Activated CD4-positive, alpha-beta memory T cell treated with anti-CD3 and anti-CD28 coated beads, Interleukin-2, amount 10 ng/mL, durations not matched to agents 7 days and 5 days (primary cell): ENCODE measurements around the gene TXNIP. TPM values are rescaled to one million over a fixed set of nuclear protein-coding genes. Genes with fewer than 3 reads are reported as not detected.

Source experiments
- CTCF ChIA-PET: fragments of 350-600 bp; sonication (Branson Sonifier 250); formaldehyde crosslinking; loops from one replicate; lab custom pipeline; 2021; ENCODE audit warnings: antibody characterized with exemption, inconsistent platforms; lab: Charles Lee
- POLR2A ChIA-PET: fragments of 350-600 bp; sonication (Branson Sonifier 250); formaldehyde crosslinking; loops from one replicate; lab custom pipeline; 2021; ENCODE audit warnings: antibody characterized with exemption; lab: Charles Lee
- DNase-seq: peaks from one replicate; pipeline ENCODE4 v3.0.0-alpha.2; 2020
- H3K27ac Mint-ChIP-seq: one replicate; pipeline ENCODE4 v1.8.0; 2021; ENCODE audit warnings: mild to moderate bottlenecking, mixed read lengths
- H3K27me3 Mint-ChIP-seq: one replicate; pipeline ENCODE4 v1.8.0; 2021; ENCODE audit warnings: mixed read lengths
- H3K36me3 Mint-ChIP-seq: one replicate; pipeline ENCODE4 v1.8.0; 2021; ENCODE audit warnings: low read depth, mixed read lengths
- H3K4me1 Mint-ChIP-seq: one replicate; pipeline ENCODE4 v1.8.0; 2021; ENCODE audit warnings: mixed read lengths
- H3K4me3 Mint-ChIP-seq: one replicate; pipeline ENCODE4 v1.8.0; 2021; ENCODE audit warnings: mild to moderate bottlenecking, mixed read lengths
- H3K9me3 Mint-ChIP-seq: one replicate; pipeline ENCODE4 v1.8.0; 2021; ENCODE audit warnings: mixed read lengths
- total RNA-seq, 2 experiments: library from RNA; stranded (reverse); gene quantifications; one replicate each; pipeline ENCODE4 v1.2.3, GENCODE V29; 2021

The TXNIP gene
- total RNA-seq, 2 experiments from 2014 or later = 397 to 407 TPM

DNA sequence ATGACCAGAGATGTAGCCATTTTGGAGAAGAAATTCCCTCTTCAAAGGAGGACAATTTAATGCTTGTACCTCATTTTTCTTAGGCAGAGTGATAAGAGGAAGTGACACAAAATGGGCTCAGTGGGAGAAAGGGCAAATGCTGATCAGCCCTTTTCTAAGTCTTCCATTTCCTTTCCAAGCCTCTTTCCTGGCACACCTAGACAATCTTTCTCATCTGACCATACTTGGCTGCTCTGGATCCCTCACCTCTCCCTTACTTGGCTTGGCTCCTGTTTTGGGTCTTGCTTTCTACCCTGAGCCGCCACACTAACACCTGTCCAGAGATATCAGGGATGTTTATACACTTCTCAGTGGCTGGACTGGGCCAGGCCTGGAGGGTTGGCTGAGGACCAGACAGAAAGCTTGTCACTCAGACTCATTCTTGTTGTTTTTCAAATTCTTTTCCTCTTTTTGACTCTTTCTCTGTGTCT, 13.1 kb downstream of the TXNIP start:
- H3K27me3 Mint-ChIP-seq = no peaks in the 10 kb centered on the region
- peaks cover 25% of the 10 kb centered on the region for H3K4me1 Mint-ChIP-seq
- no peak for DNase-seq
- ChIA-PET CTCF (interaction anchor here (1.0 to 11.3 kb wide), 2 partner anchors 19 to 25 kb away, joined by 3 to 349 read pairs; partner anchors contain the start of genes ANKRD34A and POLR3GL), POLR2A (interaction anchor here (15.0 kb wide), 1 partner anchor 10 kb away, joined by 582 read pairs; the partner anchor contains the start of gene TXNIP)
- peak overlapping the region; percentile 31 for H3K27ac Mint-ChIP-seq
- no peak overlapping the region for H3K4me3 Mint-ChIP-seq
- H3K36me3 Mint-ChIP-seq = peaks cover 2% of the 10 kb centered on the region
- H3K9me3 Mint-ChIP-seq = no peaks in the 10 kb centered on the region

DNA sequence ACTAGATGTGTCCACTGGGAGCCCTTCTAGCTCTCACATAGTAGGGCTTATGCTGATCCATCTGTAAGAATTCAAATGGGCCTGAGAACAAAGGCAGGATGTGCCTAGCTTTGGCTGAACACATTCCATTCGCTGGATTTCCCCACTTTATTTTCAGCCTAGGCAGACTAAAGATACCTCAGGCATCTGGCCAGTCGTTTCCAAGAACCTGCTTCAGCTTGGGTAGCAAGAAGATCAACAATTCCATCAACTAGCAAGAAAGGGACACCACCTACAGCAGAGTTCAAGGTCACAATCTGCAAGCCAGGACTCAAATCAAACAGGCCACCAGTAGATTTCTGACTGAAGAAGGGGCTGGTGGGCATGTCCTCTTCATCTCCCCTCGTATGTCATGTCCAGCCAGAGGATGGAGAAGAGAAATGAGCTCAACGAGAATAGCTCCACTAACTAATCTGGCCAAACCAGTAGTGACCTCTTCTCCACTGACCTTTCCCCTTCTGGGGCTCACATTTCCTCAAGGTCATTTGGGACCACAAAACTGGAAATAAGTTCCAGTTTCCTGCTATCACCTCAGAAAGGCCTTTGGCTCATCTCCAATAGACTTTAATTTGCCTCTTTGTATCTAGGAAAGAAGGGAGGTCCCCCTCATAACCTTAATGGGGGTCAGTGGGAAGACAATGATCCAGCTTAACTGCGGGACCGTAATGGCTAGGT, 14.2 kb downstream of the TXNIP start:
- Mint-ChIP-seq H3K4me3 (no peak overlapping the region), H3K36me3 (peaks cover 9% of the 10 kb centered on the region), H3K4me1 (peaks cover 20% of the 10 kb centered on the region), H3K27ac (peak overlapping the region; percentile 59), H3K9me3 (no peaks in the 10 kb centered on the region), H3K27me3 (no peaks in the 10 kb centered on the region)
- no peak for DNase-seq
- CTCF ChIA-PET = interaction anchor here (6.4 to 11.3 kb wide), 3 partner anchors 10 to 136 kb away, joined by 45 to 349 read pairs (median 177); partner anchors contain the start of genes NUDT17 and TXNIP
- POLR2A ChIA-PET = interaction anchor here (1.4 to 15.0 kb wide), 4 partner anchors 11 to 69 kb away, joined by 3 to 582 read pairs (median 49); partner anchors contain the start of genes ANKRD34A, POLR3GL and TXNIP

DNA sequence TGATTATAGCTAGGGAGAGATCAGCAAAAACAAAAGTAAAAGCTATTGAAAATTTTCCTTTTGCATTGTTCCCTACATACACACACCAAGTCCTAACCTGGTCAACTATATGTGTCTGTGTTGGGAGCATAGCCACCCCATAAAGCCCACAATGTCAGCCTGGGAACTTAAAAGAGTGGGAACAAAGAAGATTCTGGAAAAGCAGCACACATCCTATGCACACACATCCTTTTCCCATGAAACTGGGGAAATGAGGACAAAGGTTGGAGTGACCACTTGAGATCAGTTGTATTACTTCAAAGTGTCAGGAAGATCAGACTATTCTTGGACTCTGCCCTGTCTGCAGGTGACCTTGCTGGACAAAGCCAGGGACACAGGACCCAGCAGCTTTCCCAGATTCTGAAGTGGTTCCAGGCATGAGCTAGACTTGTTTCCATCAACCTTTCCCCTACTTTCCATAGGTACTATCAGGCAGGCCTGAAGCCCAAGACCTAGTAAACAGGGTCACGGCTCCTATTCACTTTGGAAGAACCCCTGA, 15.9 kb downstream of the TXNIP start:
- H3K36me3 Mint-ChIP-seq = peaks cover 9% of the 10 kb centered on the region
- POLR2A ChIA-PET = interaction anchor here (0.9 to 15.0 kb wide), 17 partner anchors 13 to 156 kb away, joined by 3 to 582 read pairs (median 11); partner anchors contain the start of genes ANKRD34A, LIX1L, NUDT17 and PEX11B
- CTCF ChIA-PET = interaction anchor here (0.5 to 11.3 kb wide), 11 partner anchors 12 to 134 kb away, joined by 3 to 349 read pairs (median 32); partner anchors contain the start of genes ANKRD34A, LIX1L, NUDT17 and POLR3GL
- H3K27me3 Mint-ChIP-seq = no peaks in the 10 kb centered on the region
- no peaks in the 10 kb centered on the region for H3K9me3 Mint-ChIP-seq
- H3K27ac Mint-ChIP-seq = no peak overlapping the region
- no peak overlapping the region for H3K4me3 Mint-ChIP-seq
- DNase-seq = no peak
- peaks cover 13% of the 10 kb centered on the region for H3K4me1 Mint-ChIP-seq

DNA sequence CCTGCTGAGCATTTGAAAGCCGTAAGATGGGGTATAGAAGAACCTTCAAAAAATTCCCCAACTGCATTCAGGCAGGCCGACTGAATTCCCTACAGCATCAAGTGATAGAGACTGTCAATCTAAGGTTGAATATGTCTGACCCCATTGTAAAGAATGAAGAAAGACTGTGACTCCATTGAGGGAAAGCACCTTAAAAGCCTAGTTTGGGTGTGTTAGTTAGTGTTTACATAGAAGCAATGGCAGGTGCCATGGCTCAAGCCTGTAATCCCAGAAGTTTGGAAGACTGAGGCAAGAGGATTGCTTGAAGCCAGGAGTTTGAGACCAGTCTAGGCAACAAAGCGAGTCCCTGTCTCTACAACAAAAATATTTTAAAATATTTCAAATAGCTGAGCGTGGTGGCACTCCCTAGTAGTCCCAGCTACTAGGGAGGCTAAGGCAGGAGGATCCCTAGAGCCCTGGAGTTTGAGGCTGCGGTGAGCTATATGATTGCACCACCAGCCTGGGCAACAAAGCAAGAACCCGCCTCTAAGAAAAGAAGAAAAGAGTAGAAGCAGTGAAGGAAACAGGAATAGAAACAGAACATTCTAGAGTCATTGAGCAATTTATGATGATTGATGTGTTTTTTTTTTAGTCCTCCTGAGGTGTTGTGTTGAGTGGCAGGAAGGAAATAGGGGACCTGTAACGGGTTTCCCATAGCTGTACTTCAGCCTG, 16.5 kb downstream of the TXNIP start:
- Mint-ChIP-seq H3K9me3 (no peaks in the 10 kb centered on the region), H3K27ac (no peak overlapping the region), H3K4me3 (no peak overlapping the region), H3K4me1 (peaks cover 9% of the 10 kb centered on the region), H3K36me3 (peaks cover 9% of the 10 kb centered on the region), H3K27me3 (no peaks in the 10 kb centered on the region)
- ChIA-PET CTCF (interaction anchor here (0.5 to 11.3 kb wide), 16 partner anchors 10 to 152 kb away, joined by 3 to 349 read pairs (median 16); partner anchors contain the start of genes ANKRD34A, LIX1L, NUDT17 and PIAS3), POLR2A (interaction anchor here (0.9 to 15.0 kb wide), 20 partner anchors 14 to 155 kb away, joined by 3 to 582 read pairs (median 10); partner anchors contain the start of genes ANKRD34A, LIX1L, NUDT17 and PEX11B)
- DNase-seq = no peak

DNA sequence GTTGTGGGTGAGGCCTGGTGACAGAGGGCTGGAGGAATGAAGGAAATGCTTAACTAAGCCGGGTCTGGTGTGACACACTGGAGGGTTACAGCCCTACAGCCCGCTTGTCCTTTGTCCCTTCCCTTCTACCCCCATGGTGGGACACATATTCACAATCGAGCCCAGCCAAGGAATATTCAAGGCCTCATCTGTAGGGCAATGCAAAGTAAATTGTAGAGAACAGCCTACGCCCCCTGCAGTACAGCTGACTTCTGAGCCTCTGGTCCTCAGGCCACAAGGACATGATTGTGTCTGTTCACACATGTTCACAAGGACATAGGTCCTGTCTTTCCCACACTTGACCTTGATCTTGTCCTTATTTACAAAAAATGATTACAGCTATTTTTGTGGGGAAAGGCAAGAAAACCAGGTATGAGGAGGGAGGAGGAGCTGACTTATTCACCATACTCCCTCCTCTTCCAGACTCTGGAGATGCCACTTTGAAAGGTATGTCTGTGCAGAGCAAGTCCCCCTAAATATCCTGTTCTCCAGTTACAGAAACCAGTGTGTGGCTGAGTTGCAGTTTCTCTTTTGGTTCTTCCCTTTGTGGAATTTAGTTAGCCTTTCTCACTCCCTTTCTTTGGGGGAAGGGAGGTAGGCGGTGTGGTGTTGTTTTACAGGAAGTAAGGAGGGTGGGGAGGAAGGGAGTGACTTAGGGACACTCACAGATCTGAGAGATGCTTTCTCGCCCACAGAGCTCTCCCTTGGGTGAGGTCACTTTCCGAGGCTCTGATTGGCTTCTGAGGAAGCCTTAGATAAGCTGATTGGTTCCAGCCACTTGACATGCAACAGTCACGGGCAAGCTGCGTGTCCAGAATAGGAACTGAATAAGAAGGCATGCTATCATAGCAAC, 17.3 kb downstream of the TXNIP start:
- no peaks in the 10 kb centered on the region for H3K9me3 Mint-ChIP-seq
- ChIA-PET POLR2A (interaction anchor here (0.9 to 15.0 kb wide), 20 partner anchors 14 to 514 kb away, joined by 3 to 582 read pairs (median 10); partner anchors contain the start of genes ANKRD34A, LIX1L, NUDT17 and PEX11B), CTCF (interaction anchor here (0.6 to 11.3 kb wide), 16 partner anchors 9 to 154 kb away, joined by 3 to 349 read pairs (median 16); partner anchors contain the start of genes ANKRD34A, LIX1L, NUDT17 and PIAS3)
- H3K27ac Mint-ChIP-seq = no peak overlapping the region
- peaks cover 9% of the 10 kb centered on the region for H3K36me3 Mint-ChIP-seq
- H3K4me3 Mint-ChIP-seq = no peak overlapping the region
- H3K27me3 Mint-ChIP-seq = no peaks in the 10 kb centered on the region
- H3K4me1 Mint-ChIP-seq = peaks cover 6% of the 10 kb centered on the region
- DNase-seq = peak; percentile 90

DNA sequence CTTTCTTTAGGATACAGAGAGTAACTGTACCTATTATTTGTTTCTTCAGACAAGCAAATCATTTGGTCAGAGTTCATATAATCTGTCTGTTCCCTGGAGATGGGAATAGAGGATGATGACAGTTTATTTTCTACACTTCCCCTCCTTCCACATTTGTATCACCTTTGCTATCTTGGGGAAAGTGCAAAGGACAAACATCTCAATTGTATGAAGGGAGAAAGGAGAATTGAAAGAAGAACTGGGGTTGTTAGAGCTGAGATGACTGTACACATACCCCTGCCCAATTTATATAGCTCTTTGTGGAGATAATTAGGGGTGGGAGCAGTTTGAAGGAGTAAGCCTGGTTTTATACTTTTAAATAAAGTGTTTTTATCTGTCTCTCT, 17.9 kb downstream of the TXNIP start:
- Mint-ChIP-seq H3K4me1 (peaks cover 7% of the 10 kb centered on the region), H3K9me3 (no peaks in the 10 kb centered on the region), H3K36me3 (peaks cover 9% of the 10 kb centered on the region), H3K4me3 (no peak overlapping the region), H3K27ac (no peak overlapping the region), H3K27me3 (no peaks in the 10 kb centered on the region)
- DNase-seq = no peak
- CTCF ChIA-PET = interaction anchor here (0.6 to 11.3 kb wide), 15 partner anchors 8 to 153 kb away, joined by 3 to 349 read pairs (median 23); partner anchors contain the start of genes ANKRD34A, LIX1L, NUDT17 and PIAS3
- POLR2A ChIA-PET = interaction anchor here (0.9 to 15.0 kb wide), 17 partner anchors 14 to 513 kb away, joined by 3 to 582 read pairs (median 14); partner anchors contain the start of genes ANKRD34A, LIX1L, NUDT17 and PEX11B

DNA sequence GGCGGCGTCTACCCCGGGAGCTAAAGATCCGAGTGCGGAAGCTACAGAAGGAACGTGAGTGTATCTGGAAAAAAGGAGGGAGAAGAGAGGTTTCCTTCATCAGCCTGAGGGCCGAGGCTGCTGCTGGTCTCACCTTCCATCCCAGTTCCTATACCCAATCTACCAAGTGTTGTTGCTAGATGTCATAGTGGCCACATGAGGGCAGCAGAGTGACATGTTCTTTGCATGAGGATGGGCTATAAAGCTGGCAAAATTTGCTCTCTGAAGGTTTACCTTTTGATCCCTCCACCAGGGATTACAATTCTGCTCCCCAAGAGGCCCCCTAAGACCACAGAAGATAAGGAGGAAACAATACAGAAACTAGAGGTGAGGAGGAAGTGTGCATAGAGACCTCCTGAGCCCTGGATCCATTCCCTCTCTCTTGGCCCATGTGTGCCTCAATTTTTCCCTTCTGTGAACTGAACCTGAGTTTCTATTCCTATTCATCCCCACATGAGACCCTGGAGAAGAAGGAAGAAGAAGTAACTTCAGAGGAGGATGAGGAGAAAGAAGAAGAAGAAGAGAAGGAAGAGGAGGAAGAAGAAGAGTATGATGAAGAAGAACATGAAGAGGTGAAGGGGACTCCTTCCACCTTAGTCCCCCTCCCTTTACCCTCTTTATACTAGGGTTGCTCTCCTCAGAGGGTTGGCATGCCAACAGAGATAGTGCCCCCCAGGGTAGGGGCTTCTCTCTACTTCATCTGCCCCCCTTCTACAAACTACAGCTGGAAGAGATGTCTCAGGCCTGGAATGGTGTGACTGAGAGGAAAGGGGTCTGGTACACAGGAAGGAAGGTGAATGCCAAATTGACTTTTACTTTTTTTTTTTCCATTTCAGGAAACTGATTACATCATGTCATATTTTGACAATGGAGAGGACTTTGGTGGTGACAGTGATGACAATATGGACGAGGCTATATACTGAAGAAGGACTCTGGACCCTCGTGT, 18.6 kb downstream of the TXNIP start:
- H3K9me3 Mint-ChIP-seq = no peaks in the 10 kb centered on the region
- DNase-seq = peak; percentile 79
- no peak overlapping the region for H3K4me3 Mint-ChIP-seq
- H3K4me1 Mint-ChIP-seq = peaks cover 8% of the 10 kb centered on the region
- no peak overlapping the region for H3K27ac Mint-ChIP-seq
- peaks cover 9% of the 10 kb centered on the region for H3K36me3 Mint-ChIP-seq
- no peaks in the 10 kb centered on the region for H3K27me3 Mint-ChIP-seq
- ChIA-PET CTCF (interaction anchor here (0.6 to 11.3 kb wide), 17 partner anchors 10 to 131 kb away, joined by 3 to 349 read pairs (median 9); partner anchors contain the start of genes ANKRD34A, LIX1L, NUDT17 and PIAS3), POLR2A (interaction anchor here (1.0 to 15.0 kb wide), 14 partner anchors 14 to 132 kb away, joined by 3 to 582 read pairs (median 18); partner anchors contain the start of genes ANKRD34A, LIX1L, NUDT17 and PEX11B)

DNA sequence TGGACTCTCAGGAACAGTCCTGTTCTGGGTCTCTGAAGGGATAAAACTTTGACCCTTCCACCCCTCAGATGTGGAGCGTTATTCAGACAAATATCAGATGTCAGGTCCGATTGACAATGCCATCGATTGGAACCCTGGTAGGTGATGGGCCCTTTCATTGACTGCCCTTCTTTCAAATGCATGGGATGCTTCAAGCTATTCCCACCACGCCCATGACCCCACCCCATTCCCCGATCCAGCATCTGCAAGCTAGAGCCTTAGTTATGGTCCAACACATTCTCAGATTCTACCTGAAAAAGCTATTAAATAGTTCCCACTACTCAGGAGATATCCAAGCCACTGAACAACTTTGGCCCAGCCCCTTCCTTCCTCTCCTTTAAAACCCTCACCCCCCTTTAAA, 19.4 kb downstream of the TXNIP start:
- no peak overlapping the region for H3K4me3 Mint-ChIP-seq
- no peak for DNase-seq
- H3K4me1 Mint-ChIP-seq = peaks cover 8% of the 10 kb centered on the region
- ChIA-PET CTCF (interaction anchor here (0.8 to 11.3 kb wide), 13 partner anchors 9 to 131 kb away, joined by 3 to 349 read pairs (median 23); partner anchors contain the start of genes ANKRD34A, LIX1L, NUDT17 and POLR3GL), POLR2A (interaction anchor here (1.0 to 15.0 kb wide), 11 partner anchors 13 to 75 kb away, joined by 3 to 582 read pairs (median 36); partner anchors contain the start of genes ANKRD34A, LIX1L, PEX11B and POLR3GL)
- H3K36me3 Mint-ChIP-seq = peaks cover 9% of the 10 kb centered on the region
- H3K27ac Mint-ChIP-seq = no peak overlapping the region
- H3K27me3 Mint-ChIP-seq = no peaks in the 10 kb centered on the region
- no peaks in the 10 kb centered on the region for H3K9me3 Mint-ChIP-seq

DNA sequence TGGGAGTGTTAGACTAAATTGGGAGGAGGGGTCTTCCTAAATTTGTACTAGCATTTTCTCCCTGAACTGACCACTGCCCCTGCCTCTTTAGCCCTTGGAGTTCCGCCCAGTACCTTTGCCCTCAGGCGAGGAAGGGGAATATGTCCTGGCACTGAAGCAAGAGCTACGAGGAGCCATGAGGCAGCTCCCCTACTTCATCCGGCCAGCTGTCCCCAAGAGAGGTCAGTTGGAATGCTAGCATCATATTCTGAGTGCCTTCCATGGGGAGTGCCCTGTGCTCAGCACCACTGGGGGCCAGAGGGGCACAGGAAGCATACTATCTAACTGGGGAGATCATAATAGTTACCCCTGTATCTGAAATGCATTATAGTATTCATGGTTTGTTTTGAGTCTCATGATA, 21.2 kb downstream of the TXNIP start:
- no peaks in the 10 kb centered on the region for H3K27me3 Mint-ChIP-seq
- H3K36me3 Mint-ChIP-seq = peaks cover 9% of the 10 kb centered on the region
- peaks cover 8% of the 10 kb centered on the region for H3K4me1 Mint-ChIP-seq
- no peaks in the 10 kb centered on the region for H3K9me3 Mint-ChIP-seq
- H3K27ac Mint-ChIP-seq = no peak overlapping the region
- POLR2A ChIA-PET = interaction anchor here (15.0 kb wide), 1 partner anchor 18 kb away, joined by 582 read pairs; the partner anchor contains the start of gene TXNIP
- DNase-seq = no peak
- CTCF ChIA-PET = interaction anchor here (7.6 to 11.3 kb wide), 2 partner anchors 17 to 33 kb away, joined by 177 to 349 read pairs; partner anchors contain the start of gene TXNIP
- H3K4me3 Mint-ChIP-seq = no peak overlapping the region

DNA sequence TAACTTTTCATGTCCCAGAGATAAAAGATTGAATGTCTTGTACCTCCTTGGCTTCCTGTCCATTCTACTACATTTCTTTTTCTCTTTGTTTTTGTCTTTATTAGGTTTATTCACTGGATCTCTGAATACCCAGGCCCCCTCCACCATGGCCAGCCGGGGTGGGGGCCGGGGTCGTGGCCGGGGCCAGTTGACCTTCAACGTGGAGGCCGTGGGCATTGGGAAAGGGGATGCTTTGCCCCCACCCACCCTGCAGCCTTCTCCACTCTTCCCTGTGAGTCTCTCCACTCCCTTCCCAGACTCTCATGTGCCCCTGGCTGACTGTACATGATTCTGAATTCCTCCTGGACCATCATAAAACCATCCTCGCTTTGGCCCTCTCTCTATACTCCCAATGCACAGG, 21.7 kb downstream of the TXNIP start:
- no peak for DNase-seq
- H3K36me3 Mint-ChIP-seq = peaks cover 12% of the 10 kb centered on the region
- no peaks in the 10 kb centered on the region for H3K9me3 Mint-ChIP-seq
- CTCF ChIA-PET = interaction anchor here (7.6 to 11.3 kb wide), 2 partner anchors 18 to 34 kb away, joined by 177 to 349 read pairs; partner anchors contain the start of gene TXNIP
- H3K4me3 Mint-ChIP-seq = no peak overlapping the region
- H3K27me3 Mint-ChIP-seq = no peaks in the 10 kb centered on the region
- H3K4me1 Mint-ChIP-seq = peaks cover 10% of the 10 kb centered on the region
- H3K27ac Mint-ChIP-seq = peak overlapping the region; percentile 34
- POLR2A ChIA-PET = interaction anchor here (15.0 kb wide), 1 partner anchor 19 kb away, joined by 582 read pairs; the partner anchor contains the start of gene TXNIP
